NCI-H510A treated with DMSO at 0.1 percent for 48 hours (cell line): ENCODE measurements around the gene INAVA.

Source experiments
- DNase-seq: peaks from one replicate; lab custom pipeline; 2025; lab: John Stamatoyannopoulos, UW

INAVA gene, protein sequence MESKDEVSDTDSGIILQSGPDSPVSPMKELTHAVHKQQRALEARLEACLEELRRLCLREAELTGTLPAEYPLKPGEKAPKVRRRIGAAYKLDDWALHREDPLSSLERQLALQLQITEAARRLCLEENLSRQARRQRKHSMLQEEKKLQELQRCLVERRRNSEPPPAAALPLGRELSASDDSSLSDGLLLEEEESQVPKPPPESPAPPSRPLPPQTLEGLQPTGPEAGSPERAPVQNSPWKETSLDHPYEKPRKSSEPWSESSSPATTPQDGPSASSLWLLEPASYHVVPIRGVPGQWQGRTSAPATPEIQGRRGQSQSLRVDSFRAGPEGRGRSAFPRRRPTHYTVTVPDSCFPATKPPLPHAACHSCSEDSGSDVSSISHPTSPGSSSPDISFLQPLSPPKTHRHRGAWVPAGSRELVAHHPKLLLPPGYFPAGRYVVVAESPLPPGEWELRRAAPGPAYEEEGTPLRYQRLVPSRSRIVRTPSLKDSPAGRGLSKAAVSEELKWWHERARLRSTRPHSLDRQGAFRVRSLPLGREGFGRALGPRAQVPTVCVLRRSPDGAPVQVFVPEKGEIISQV

DNA sequence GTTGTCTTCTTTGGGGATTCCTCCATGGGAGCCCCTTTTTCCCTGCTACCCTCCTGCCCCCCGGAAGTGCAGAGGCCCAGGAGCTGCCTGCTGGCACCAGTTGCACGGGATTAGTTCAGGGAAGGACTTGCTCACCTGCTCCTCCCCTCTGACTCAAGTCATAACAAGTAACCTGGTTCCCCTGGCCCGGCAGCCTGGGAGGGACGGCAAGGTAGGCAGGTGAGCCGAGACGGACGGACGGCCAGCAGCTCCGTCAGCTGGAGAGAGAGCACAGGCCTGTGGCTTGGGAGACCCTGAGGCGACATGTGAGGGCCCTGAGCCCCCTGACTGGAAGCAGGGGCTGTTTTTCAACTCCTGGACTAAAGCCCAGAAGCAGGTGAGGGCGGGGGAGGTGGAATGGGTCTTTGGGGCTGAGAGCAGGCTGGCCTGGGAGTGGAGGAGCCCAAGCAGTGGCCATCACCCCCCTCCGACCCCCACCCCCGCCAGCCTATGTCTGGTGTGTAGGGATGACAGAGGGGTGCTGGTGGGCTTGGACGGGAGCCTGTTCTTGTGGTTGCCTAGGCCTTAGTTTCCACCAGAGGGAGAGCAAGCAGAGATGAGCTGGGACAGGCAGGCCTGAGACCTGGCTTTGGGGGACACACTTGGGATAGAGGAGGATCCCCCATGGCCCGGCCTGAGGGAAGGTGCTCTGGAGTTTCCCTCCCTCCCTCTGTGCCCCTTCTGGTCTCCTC, at the start of gene INAVA:
TSS of gene INAVA (plus strand) at position 189 of the 731 bp plus-strand sequence. CDS start 3,501 bp downstream, outside the sequence.
- no peak for DNase-seq

DNA sequence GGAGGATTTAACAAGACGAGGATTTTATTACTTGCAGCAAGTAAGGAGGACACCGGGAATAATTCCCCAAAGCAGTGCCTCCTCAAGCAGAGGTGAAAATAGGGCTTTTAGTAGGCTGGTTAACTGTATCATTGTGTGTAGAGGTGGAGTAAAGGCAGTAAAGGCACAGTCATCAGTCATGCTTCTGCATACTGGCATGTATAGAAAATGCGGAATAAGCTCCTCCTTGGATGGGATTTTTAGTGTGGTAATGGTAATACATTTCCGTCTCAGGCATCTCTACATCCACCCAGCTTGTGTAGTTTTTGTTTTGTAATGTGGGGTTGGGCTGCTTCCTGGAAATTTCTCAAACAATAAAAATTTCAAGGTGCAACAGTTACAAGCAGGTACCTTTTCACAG, 49.3 kb upstream of the INAVA start:
- no peak for DNase-seq

DNA sequence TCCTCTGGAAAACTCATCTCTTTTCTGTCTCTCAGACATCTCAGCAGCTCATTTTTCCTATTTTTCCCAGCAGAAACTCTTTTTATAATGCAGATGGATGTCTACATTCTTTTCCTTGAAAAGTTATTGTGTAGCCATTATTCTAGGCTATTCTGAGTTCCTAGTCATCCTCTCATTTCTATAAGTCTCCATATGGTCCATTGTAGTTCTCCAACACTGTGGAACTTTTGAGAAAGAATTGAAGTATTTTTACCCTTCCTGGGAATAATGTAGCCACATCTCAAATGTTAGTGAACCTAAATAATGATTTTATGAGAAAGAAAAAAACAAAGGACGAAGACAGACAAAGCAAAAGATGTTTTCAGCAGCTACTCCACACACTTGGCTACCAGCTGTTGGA, 48.3 kb upstream of the INAVA start:
- DNase-seq = no peak

DNA sequence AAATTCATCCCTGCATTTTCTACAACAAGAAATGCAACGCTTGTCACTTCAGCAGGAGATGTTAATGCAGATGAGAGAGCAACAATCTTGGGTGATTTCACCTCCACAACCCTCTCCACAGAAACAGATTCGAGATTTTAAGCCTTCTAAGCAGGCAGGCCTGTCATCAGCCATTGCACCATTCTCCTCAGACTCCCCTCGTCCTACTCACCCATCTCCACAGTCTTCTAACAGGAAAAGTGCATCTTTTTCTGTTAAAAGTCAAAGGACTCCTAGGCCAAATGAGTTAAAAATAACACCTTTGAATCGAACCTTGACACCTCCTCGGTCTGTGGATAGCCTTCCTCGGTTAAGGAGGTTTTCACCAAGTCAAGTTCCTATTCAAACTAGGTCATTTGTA, 45.3 kb upstream of the INAVA start:
- no peak for DNase-seq

DNA sequence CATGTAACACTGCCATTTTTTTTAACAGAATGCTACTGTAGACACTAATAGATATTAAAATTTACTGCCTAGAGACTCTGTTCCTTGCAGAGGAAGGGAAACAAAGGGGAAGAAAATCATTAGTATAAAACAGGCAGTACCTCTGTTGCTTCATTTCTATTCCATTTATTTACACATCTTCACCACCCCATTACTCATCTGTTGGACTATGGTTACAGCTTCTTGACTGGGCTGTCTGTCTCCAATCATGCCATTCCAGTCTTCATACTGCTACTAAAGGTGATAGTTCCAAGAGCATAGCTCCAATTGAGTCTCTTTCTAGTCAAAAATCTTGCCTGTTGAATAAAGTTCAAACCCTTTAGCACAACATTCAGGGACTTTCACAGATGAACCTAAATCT, 44.1 kb upstream of the INAVA start:
- no peak for DNase-seq

DNA sequence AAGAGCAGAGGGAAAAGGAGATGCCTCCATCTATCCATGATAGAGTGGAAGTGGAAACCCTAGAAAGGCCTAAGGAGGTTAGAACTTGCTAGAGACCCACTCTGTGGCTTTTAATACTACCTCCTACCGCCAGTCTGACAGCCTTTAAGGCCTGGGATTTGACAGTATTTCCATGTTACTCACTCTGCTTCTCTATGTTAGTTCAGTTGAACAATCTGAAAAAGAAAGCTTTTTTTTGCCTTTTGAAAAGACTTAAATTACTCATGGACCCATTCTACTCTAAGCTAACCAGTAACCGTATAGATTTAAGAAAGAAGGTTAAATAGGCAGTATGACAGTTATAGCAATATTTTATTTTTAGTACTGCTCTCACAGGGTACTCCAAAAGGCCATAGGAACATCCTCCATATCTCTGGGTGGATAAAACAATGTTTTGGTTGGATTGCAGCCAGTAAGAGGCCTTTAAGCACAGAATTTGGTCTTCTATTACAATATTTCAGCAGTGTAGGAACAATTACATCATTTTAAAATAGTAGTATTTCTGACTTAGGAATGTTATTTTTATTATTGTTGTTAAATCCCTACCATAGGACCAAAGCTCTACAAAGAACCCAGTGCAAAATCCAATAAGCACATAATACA, 37.9 kb upstream of the INAVA start:
- DNase-seq = no peak

DNA sequence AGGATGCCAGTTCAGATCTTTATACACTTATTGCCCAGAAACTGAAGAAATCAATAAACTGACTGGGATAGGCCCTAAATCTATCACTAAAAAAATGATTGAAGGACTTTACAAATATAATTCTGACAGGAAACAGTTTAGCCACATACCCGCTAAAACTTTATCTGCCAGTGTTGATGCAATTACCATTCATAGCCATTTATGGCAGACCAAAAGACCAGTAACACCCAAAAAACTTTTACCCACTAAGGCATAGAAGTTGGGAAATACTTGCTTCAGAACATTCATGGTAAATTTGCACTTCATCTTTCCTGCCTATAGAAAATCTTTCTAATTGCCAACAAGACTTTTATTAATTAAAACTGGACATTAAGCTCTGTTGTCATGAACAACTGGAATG, 36.9 kb upstream of the INAVA start:
- no peak for DNase-seq

DNA sequence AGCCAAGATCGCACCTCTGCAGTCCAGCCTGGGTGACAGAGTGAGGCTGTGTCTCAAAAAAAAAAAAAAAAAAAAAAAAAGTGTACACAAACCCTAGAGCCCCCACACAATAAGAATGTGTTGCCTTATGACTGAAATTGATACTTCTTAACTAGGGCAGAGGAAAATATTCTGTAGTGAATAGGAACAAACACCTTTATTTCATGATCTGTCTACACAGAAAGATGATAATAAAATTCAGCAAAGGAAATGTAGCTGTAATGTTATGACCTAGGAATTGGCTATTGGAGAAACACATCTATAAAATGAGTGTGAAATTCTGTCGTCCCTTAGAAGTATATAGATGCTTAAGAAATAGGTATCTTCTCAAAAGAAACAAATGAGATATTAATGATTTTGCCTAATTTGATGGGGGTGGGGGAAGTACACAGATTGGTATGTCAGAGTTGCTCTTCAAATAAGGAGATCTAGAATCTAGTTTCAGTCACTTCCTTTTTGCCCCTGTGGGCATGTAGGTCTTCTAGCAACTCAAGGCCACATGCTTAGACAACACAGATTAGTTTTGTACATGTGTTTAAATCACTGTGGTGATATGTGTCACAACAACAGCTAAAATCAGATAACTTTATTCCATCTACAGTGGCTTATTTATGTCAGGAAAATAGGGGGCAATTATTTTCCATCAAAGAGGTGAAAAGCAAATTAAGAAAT, 32.6 kb upstream of the INAVA start:
- DNase-seq = no peak

DNA sequence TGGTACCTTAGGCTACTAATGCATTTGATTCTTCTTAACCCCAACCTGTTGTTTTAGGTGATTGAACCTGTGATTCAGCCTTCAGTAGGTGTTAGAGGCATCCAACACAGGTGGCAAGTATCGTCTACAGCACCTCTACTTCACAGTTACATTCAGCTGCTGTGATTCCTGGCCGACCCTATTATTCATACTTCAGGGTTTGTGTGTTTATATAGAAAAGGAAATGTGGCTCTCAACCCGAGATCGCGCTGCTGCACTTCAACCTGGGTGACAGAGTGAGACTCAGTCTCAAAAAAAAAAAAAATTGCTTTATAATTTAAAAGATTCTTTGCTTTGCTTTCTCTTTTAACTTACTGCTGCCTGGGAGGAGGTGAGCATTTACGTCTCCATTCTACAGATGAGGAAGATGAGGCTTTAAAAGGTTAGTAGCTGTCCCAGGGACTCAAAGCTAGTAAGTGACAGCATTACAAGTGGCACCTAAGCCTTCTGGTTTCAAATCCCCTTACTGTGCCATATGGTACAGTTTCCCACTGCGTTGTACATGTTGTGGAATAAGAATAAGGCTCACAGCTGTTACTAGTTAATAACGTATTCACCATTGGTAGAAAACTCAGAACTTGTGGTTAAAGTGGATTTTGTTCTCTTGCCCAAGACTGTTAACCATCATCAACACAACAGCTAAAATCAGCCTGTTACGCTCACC, 31.8 kb upstream of the INAVA start:
- DNase-seq = no peak

DNA sequence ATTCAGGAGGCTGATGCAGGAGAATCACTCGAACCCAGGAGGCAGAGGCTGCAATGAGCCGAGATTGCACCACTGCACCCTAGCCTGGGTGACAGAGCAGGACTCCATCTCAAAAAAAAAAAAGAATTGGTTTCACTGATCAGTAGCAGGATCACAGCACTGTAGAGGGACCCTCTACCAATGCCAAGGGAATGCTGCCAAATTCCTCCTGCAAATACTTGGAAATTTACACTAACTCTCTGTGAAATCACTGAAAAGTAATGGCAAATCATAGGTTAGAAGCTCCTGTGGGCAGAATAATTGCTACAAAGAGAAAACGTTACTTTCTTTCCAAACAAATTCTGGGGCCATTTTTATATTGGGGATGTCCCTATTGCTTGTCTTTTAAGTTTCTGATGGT, 28.6 kb upstream of the INAVA start:
- no peak for DNase-seq

DNA sequence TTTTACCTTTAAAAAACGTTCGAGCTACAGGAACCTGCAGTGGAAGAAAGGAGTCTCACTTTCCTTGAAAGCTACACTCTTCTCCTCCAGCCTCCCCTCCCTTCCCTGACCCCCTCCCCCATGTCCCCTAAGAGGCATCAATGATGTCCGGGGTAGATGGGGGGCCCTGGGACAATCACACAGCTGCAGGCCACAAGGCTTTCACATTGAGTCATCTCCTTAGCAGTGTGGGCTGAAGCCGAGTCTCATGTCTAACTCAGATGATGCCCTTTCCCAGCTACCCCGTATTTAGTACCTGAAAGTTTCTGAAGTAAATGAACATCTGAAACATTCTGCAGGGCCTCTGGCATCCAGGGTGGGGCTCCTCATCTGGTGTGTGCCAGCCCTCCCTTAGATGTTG, 28.2 kb upstream of the INAVA start:
- no peak for DNase-seq

DNA sequence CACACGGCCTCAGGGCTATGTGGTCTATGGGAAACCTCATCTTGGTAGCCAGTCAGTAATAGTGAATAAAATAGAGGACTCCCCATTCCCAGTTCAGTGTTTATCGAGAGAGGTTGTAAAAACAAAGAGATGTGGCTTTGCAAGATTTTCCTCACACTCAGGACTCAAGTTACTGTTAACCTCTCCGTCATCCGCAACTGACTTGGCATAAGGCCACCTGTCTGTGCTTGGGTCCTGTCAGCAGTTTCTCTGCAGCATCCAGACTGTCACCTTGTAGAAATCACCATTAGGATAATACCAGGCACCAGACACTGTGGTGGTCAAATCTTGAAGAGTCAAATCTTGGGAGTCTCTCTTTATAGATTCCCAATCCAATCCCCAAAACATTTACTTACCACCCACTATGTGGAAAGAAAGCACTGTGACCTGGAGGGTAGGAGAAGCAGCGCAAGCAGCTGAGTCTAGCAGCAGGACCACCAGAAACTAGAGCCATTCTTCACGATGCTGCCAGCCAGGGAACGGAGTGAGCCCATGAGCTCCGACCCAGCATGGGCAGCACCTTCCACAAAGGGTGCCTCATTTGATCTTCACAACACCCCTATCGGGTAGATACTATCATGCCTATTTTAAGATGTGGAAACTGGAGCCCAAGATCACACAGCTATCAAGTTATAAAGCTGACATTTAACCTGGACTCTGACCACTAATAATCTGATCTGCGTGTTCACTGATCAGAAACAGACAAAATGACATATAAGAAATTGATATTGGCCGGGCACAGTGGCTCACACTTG, 27.5 kb upstream of the INAVA start:
- peak; percentile 67 for DNase-seq

DNA sequence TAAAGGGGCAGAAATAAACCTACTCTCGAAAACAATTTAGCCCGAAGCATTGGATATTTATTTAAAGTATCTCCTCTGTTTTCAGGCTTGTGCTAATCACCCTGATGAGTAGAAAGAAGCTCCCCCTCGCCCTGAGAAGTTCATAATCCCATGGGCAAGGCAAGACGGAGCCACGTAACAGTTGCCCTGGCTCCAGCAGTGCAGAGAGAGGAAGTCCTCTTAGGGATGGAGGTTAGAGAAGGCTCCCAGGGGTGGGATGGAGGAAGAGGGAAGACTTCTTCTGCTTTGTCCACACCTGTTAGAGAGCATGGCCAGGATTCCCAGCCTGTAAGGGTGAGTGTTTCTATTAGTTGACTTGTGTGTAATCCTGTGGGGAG, 25.3 kb upstream of the INAVA start:
- DNase-seq = no peak

DNA sequence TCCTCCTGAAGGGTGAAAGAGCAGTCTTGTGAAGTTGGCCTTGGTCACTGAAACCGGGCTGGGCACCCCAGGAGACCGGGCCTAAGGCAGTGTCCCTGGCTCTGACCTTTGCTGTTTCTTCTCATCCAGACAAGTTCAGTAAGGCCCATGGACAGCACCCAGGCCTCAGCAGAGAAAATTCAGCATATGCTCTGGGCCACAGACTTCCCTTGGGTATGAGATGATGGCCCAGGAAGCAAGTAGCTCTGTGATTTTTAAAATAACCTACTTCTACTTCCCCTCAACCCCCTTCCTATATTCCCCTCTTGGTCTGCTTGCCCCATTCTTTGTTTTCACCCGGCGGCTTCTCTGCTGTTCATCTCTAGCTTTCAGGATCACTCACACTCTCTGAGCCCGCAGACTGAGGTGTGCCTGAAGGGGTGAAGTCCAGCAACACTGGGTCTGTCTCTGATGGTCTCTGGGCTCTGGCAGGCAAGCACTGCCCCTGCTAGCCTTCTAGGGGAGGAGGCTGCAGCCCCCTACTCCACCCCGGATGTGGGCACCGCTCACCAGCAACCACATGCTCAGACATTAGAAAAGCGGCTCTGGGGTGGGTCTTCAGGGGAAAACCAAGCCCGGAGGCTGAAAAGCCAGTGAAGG, 24.8 kb upstream of the INAVA start:
- no peak for DNase-seq

DNA sequence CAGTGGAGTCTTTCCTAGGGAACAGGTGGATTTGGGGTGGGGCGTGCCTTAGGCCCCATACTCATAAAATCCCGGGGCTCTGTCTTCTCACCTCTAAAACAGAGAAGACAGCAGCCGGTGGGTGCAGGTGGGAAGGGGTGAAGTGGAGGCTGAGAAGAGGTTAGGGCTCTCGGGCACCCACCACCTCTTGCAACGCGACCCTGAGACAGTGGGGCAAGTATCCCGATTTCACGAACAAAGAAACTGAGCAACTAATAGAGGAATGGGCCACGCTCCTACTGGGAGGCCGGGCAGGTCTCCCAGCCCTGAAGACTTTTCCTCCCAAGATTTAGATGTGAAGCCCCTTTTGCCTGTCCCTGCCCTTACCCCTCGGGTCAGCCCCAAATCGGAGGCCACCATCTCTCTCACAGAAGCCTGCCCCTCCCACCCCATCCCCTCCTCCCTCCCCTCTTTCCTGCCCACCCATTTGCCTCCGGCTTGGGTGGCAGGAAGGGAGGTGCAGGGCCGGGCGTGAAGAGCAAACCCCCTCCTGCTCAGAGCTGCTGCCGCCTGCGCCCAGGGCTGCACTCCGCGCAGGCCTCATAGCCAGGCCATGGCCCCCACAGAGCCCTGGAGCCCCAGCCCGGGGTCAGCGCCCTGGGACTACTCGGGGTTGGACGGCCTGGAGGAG, 22.1 kb upstream of the INAVA start, which contains the start of gene GPR25:
TSS of gene GPR25 (plus strand) at position 536 of the 670 bp plus-strand sequence. CDS start at position 593, 57 bp downstream.
- DNase-seq = no peak

DNA sequence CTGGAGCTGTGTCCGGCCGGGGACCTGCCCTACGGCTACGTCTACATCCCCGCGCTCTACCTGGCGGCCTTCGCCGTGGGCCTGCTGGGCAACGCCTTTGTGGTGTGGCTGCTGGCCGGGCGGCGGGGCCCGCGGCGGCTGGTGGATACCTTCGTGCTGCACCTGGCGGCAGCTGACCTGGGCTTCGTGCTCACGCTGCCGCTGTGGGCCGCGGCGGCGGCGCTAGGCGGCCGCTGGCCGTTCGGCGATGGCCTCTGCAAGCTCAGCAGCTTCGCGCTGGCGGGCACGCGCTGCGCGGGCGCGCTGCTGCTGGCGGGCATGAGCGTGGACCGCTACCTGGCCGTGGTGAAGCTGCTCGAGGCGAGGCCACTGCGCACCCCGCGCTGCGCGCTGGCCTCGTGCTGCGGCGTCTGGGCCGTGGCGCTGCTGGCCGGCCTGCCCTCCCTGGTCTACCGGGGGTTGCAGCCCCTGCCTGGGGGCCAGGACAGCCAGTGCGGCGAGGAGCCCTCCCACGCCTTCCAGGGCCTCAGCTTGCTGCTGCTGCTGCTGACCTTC, 21.5 kb upstream of the INAVA start:
- no peak for DNase-seq

DNA sequence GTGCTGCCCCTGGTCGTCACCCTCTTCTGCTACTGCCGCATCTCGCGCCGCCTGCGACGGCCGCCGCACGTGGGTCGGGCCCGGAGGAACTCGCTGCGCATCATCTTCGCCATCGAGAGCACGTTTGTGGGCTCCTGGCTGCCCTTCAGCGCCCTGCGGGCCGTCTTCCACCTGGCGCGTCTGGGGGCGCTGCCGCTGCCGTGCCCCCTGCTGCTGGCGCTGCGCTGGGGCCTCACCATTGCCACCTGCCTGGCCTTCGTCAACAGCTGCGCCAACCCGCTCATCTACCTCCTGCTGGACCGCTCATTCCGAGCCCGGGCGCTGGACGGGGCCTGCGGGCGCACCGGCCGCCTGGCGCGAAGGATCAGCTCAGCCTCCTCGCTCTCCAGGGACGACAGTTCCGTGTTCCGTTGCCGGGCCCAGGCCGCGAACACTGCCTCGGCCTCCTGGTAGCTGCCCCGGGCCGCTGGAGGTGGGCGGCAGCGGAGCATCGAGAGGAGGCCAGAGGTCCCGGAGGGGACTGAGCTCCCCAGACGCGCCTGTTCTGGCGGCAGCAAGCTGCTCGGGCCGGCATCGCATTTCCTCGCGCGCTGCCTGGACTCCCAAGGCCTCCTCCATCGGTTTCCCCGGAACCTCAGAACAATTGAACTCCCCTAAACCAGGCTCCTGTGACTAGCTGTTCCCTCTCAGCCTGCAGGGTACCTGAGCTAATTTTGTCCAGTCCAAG, 20.9 kb upstream of the INAVA start:
- no peak for DNase-seq

DNA sequence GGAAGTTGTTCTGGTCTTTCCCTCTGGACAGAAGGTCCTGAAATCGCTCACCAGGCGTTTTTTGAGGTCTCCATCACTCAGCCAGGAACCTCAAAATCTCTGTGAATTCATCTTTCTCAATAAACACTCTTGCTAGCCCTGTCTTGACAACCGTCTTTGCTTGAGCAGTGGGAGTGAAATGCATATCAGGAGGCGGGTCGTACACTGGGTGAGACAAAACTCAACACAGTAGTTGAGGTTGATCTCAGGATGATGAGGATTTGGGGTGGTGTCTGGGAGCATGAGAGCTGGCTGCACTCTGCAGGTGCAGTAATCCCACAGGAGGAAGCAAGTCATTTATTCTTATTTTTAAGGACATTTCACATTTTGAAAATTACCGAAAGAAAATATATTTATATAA, 20.0 kb upstream of the INAVA start:
- DNase-seq = no peak
